Jurkat, Clone E6-1 (cell line): Measurements from ENCODE around the gene BNC2.

ENCODE experiments used
- DNase-seq: peaks from one replicate; pipeline ENCODE4 v3.0.0-alpha.2; 2011; ENCODE audit warnings: low read depth, low spot score
- H3K4me3 ChIP-seq: 2 replicates; pipeline ENCODE4 v1.5.1; 2011; ENCODE audit warnings: mild to moderate bottlenecking, low read length, control low read depth, moderate library complexity

Gene BNC2

GRCh38 chr9:16727452-16728136 is 142.9 kb downstream of the BNC2 start:
- no peak overlapping the region for H3K4me3 ChIP-seq

GRCh38 chr9:16726718-16727451 is 143.6 kb downstream of the BNC2 start:
- DNase-seq: no peak

More at GRCh38 chr9:16727452-16728136, 142.9 kb downstream of the BNC2 start:
- DNase-seq: no peak

GRCh38 chr9:16726029-16726428 is 144.4 kb downstream of the BNC2 start:
- H3K4me3 ChIP-seq: no peak overlapping the region
- DNase-seq: no peak

More at GRCh38 chr9:16726718-16727451, 143.6 kb downstream of the BNC2 start:
- H3K4me3 ChIP-seq: no peak overlapping the region

- DNase-seq: no peak
- no peak overlapping the region for H3K4me3 ChIP-seq
Observed at GRCh38 chr9:16725066-16725465, 145.4 kb downstream of the BNC2 start.

- no peak overlapping the region for H3K4me3 ChIP-seq
- DNase-seq: no peak
Observed at GRCh38 chr9:16721972-16722371, 148.5 kb downstream of the BNC2 start.

GRCh38 chr9:16720386-16720785 is 150.1 kb downstream of the BNC2 start:
- DNase-seq: no peak
- no peak overlapping the region for H3K4me3 ChIP-seq

GRCh38 chr9:16719921-16720320 is 150.5 kb downstream of the BNC2 start:
- H3K4me3 ChIP-seq: no peak overlapping the region
- DNase-seq: no peak

- DNase-seq: no peak
- H3K4me3 ChIP-seq: no peak overlapping the region
Observed at GRCh38 chr9:16718952-16719351, 151.5 kb downstream of the BNC2 start.

GRCh38 chr9:16718296-16718695 is 152.2 kb downstream of the BNC2 start:
- no peak overlapping the region for H3K4me3 ChIP-seq
- DNase-seq: no peak

- H3K4me3 ChIP-seq: no peak overlapping the region
- DNase-seq: no peak
Observed at GRCh38 chr9:16716601-16717000, 153.9 kb downstream of the BNC2 start.

- no peak overlapping the region for H3K4me3 ChIP-seq
- DNase-seq: no peak
Observed at GRCh38 chr9:16715404-16715803, 155.1 kb downstream of the BNC2 start.

GRCh38 chr9:16712787-16713186 is 157.7 kb downstream of the BNC2 start:
- DNase-seq: no peak

GRCh38 chr9:16710888-16711287 is 159.6 kb downstream of the BNC2 start:
- H3K4me3 ChIP-seq: no peak overlapping the region
- no peak for DNase-seq

More at GRCh38 chr9:16712787-16713186, 157.7 kb downstream of the BNC2 start:
- no peak overlapping the region for H3K4me3 ChIP-seq

- H3K4me3 ChIP-seq: no peak overlapping the region
- DNase-seq: no peak
Observed at GRCh38 chr9:16709924-16710323, 160.5 kb downstream of the BNC2 start.

- no peak for DNase-seq
- H3K4me3 ChIP-seq: no peak overlapping the region
Observed at GRCh38 chr9:16708656-16709435, 161.6 kb downstream of the BNC2 start.

- DNase-seq: no peak
- no peak overlapping the region for H3K4me3 ChIP-seq
Observed at GRCh38 chr9:16705111-16705604, 165.3 kb downstream of the BNC2 start.

- H3K4me3 ChIP-seq: no peak overlapping the region
- DNase-seq: no peak
Observed at GRCh38 chr9:16704116-16705110, 166.1 kb downstream of the BNC2 start.

GRCh38 chr9:16701347-16701746 is 169.1 kb downstream of the BNC2 start:
- no peak for DNase-seq
- H3K4me3 ChIP-seq: no peak overlapping the region

GRCh38 chr9:16693616-16694015 is 176.9 kb downstream of the BNC2 start:
- H3K4me3 ChIP-seq: no peak overlapping the region
- no peak for DNase-seq
